Subcutaneous adipose tissue (tissue), 4 donors: Measurements from ENCODE around the gene DCAF11. TPM values are rescaled to one million over a fixed set of nuclear protein-coding genes. Genes with fewer than 3 reads are reported as not detected.

ENCODE experiments used
- total RNA-seq, 4 donors: library from RNA; depleted of rRNA; stranded (reverse); fragments of >200 nt; gene quantifications; one replicate each; pipeline ENCODE4 v1.1.0, GENCODE V29; 2016
- TF ChIP-seq, protein P1 (sequence below): fragments of 450-650 bp; IDR thresholded peaks from one replicate; pipeline ENCODE4 v1.5.1; 2016; ENCODE audit warnings: low read depth, mild to moderate bottlenecking, control low read depth, antibody characterized with exemption, moderate library complexity

DCAF11 gene
- total RNA-seq, 4 donors from 2014 or later, result 39.6 to 83.5 (median 53.2) TPM

DNA sequence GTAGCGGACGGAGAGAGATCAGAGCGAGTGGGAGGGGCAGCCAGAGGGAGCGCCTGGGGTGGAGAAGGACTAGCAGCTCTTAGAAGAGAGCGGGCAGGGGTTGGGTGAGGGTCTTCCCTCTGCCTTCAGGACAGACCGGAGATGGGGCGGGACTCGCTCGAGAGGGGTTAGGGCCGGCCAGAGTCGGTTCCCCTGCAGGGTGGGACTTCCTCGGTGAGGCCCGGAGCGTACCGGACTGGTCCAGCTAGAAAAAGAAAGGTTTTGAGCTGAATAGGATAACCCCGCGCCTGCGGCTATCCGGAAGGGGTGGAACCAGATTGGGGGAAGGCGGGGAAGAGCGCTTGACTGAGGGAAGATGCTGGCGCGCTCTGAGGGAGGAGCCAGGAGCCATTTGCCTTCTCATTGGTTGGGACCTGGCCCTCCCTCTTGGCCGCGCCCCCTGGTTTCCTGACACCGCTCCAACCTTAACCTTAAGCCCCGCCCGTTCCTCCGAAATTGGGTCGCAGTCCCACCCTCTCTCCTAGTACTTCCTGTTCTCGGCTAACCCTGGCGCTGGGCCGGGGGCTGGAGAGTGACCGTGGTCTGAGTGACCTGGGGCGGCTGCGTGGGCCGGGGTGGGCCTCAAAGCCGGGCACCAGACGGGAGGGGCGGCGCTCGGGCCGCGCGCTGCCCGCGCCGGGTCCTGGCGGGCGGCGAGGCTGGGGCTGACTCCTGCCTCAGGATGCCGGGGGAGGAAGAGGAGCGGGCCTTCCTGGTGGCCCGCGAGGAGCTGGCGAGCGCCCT lies 32.6 kb downstream of the DCAF11 start, which contains the start of gene RNF31:
RNF31 (plus strand) TSS at position 521 of the 783 bp plus-strand sequence; CDS start at position 722, 201 bp downstream.
- TF ChIP-seq, protein P1, sequence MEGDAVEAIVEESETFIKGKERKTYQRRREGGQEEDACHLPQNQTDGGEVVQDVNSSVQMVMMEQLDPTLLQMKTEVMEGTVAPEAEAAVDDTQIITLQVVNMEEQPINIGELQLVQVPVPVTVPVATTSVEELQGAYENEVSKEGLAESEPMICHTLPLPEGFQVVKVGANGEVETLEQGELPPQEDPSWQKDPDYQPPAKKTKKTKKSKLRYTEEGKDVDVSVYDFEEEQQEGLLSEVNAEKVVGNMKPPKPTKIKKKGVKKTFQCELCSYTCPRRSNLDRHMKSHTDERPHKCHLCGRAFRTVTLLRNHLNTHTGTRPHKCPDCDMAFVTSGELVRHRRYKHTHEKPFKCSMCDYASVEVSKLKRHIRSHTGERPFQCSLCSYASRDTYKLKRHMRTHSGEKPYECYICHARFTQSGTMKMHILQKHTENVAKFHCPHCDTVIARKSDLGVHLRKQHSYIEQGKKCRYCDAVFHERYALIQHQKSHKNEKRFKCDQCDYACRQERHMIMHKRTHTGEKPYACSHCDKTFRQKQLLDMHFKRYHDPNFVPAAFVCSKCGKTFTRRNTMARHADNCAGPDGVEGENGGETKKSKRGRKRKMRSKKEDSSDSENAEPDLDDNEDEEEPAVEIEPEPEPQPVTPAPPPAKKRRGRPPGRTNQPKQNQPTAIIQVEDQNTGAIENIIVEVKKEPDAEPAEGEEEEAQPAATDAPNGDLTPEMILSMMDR, result no peak

DNA sequence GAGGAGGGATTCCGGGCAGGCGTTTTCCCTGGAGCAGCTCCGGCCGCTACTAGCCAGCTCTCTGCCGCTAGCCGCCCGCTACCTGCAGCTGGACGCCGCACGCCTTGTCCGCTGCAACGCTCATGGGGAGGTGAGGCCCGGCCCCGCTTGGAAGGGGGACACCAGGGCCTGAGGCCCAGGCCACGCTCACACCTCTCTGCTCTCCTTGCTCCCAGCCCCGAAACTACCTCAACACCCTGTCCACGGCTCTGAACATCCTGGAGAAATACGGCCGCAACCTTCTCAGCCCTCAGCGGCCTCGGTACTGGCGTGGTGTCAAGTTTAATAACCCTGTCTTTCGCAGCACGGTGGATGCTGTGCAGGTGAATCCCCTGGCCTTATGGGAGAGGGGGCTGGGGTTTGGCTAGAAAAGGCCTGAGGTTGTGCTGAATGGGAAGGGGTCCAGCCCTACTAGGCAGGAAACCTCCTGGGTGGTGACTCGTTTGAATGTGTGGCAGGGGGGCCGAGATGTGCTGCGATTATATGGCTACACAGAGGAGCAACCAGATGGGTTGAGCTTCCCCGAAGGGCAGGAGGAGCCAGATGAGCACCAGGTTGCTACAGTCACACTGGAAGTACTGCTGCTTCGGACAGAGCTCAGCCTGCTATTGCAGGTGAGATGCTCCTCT lies 33.3 kb downstream of the DCAF11 start:
- TF ChIP-seq, protein P1, result no peak

DNA sequence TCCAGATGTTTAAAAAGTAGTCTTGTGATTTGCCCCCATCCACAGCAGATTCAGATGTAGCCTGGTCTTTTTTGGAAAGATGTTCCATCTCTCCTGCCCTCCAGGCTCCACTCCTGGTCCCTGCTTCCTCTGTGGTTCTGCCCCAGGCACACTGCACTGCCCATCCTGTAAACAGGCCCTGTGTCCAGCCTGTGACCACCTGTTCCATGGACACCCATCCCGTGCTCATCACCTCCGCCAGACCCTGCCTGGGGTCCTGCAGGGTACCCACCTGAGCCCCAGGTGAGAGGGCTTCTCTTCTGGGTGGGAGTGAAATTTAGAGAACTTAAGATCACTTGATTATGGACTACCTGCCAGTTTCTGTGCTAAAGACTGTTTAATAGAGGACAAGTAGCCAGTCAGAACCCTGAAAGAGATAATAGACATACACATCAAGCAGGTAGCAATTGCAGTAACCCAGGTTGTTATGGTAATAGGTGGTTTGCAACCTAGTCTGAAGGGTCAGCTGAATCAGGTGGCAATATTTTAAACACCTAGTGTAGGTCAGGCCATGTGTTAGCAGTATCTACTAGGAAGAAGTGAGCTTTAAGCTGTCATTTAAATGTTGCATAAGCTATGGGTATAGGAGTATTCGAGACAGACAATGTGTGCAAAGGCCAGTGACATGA lies 34.9 kb downstream of the DCAF11 start:
- TF ChIP-seq, protein P1, result no peak

DNA sequence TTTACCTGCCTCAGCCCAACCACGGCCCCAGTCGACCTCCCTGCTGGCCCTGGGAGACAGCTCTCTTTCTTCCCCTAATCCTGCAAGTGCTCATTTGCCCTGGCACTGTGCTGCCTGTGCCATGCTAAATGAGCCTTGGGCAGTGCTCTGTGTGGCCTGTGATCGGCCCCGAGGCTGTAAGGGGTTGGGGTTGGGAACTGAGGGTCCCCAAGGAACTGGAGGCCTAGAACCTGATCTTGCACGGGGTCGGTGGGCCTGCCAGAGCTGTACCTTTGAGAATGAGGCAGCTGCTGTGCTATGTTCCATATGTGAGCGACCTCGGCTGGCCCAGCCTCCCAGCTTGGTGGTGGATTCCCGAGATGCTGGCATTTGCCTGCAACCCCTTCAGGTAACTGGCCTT lies 35.5 kb downstream of the DCAF11 start:
- TF ChIP-seq, protein P1, result no peak

DNA sequence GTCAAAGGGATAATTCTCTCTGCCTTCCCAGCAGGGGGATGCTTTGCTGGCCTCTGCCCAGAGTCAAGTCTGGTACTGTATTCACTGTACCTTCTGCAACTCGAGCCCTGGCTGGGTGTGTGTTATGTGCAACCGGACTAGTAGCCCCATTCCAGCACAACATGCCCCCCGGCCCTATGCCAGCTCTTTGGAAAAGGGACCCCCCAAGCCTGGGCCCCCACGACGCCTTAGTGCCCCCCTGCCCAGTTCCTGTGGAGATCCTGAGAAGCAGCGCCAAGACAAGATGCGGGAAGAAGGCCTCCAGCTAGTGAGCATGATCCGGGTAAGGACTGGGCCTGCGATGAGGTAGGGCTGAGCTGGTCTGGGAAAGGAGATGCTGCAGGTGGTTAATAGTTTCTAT lies 36.0 kb downstream of the DCAF11 start:
- TF ChIP-seq, protein P1, result no peak

DNA sequence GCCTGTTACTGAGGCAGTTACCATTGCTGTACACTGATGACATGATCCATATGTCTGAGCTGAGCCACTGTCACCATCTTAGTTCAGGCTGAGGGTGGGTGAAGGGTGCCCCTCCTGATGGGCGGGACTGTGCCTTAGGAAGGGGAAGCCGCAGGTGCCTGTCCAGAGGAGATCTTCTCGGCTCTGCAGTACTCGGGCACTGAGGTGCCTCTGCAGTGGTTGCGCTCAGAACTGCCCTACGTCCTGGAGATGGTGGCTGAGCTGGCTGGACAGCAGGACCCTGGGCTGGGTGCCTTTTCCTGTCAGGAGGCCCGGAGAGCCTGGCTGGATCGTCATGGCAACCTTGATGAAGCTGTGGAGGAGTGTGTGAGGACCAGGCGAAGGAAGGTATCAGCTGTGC lies 36.4 kb downstream of the DCAF11 start:
- TF ChIP-seq, protein P1, result no peak

DNA sequence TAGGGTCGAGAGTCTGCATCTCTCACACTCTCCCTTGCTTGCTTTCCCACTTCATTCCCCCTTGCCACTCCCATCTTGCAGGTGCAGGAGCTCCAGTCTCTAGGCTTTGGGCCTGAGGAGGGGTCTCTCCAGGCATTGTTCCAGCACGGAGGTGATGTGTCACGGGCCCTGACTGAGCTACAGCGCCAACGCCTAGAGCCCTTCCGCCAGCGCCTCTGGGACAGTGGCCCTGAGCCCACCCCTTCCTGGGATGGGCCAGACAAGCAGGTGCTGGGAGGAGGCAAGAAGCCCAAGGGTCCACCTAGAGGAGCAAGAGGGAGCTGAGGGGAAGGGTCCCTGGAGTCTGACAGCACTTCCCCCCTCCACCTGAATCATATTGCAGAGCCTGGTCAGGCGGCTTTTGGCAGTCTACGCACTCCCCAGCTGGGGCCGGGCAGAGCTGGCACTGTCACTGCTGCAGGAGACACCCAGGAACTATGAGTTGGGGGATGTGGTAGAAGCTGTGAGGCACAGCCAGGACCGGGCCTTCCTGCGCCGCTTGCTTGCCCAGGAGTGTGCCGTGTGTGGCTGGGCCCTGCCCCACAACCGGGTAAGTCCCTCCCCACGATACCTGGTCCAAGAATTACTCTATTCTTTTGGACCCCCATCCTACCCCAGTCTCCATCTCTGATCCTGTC lies 37.0 kb downstream of the DCAF11 start:
- TF ChIP-seq, protein P1, result no peak
